Karpas-422 (cell line): ENCODE results near the gene NABP2. TPM values are rescaled to one million over a fixed set of nuclear protein-coding genes. Genes with fewer than 3 reads are reported as not detected.

Experiments
- DNase-seq: peaks from one replicate; pipeline ENCODE4 v3.0.0-alpha.2; 2015
- H2AFZ ChIP-seq: fragments of 200-600 bp; sonication (generic); 2 replicates; pipeline ENCODE4 v1.6.1; 2014; ENCODE audit warnings: antibody characterized with exemption, low read length, mixed read lengths
- H3K27ac ChIP-seq: fragments of 200-600 bp; sonication (generic); 2 replicates; pipeline ENCODE4 v1.5.1; 2014; ENCODE audit warnings: mild to moderate bottlenecking, low read length, moderate library complexity
- H3K27me3 ChIP-seq: fragments of 200-600 bp; sonication (generic); 2 replicates; pipeline ENCODE4 v1.6.1; 2014; ENCODE audit warnings: low read length, mixed read lengths
- H3K36me3 ChIP-seq: fragments of 200-600 bp; sonication (generic); 2 replicates; pipeline ENCODE4 v1.6.1; 2014; ENCODE audit warnings: low read length, mixed read lengths; ENCODE audit not compliant: insufficient read depth
- H3K4me1 ChIP-seq: fragments of 200-600 bp; sonication (generic); 2 replicates; pipeline ENCODE4 v1.6.1; 2014; ENCODE audit warnings: mild to moderate bottlenecking, low read length, mixed read lengths
- H3K4me2 ChIP-seq: fragments of 200-600 bp; sonication (generic); 2 replicates; pipeline ENCODE4 v1.6.1; 2014; ENCODE audit warnings: low read length, low read depth, mild to moderate bottlenecking; ENCODE audit not compliant: poor library complexity, severe bottlenecking
- H3K4me3 ChIP-seq: fragments of 200-600 bp; sonication (generic); 2 replicates; pipeline ENCODE4 v1.5.1; 2014; ENCODE audit warnings: mild to moderate bottlenecking, antibody characterized with exemption, low read length, mixed read lengths
- H3K79me2 ChIP-seq: fragments of 200-600 bp; sonication (generic); 2 replicates; pipeline ENCODE4 v1.6.1; 2014; ENCODE audit warnings: mild to moderate bottlenecking, low read length, mixed read lengths
- H3K9ac ChIP-seq: fragments of 200-600 bp; sonication (generic); 2 replicates; pipeline ENCODE4 v1.6.0; 2014; ENCODE audit warnings: low read length
- H3K9me2 ChIP-seq: fragments of 200-600 bp; sonication (generic), shearing (Covaris generic); replicated peaks from 2 replicates; pipeline ENCODE4 v1.6.0; 2014; ENCODE audit warnings: mild to moderate bottlenecking, low read length, moderate library complexity; ENCODE audit not compliant: insufficient read depth
- H3K9me3 ChIP-seq: fragments of 300-700, 200-600 bp; sonication (generic); 2 replicates; pipeline ENCODE4 v1.6.1; 2014; ENCODE audit warnings: low read length, mixed read lengths
- H4K20me1 ChIP-seq: fragments of 200-600 bp; sonication (generic); 2 replicates; pipeline ENCODE4 v1.6.1; 2014; ENCODE audit warnings: mild to moderate bottlenecking, antibody characterized with exemption, low read length, low read depth; ENCODE audit not compliant: insufficient read depth
- total RNA-seq: library from RNA; depleted of rRNA; stranded (reverse); fragments of >200 nt; shearing (Covaris generic); gene quantifications from 2 replicates; pipeline ENCODE4 v1.2.3, GENCODE V29; 2014; ENCODE audit warnings: low replicate concordance

The NABP2 gene
- total RNA-seq, 1 experiment from 2014 or later, result 45.6 TPM

- Histone ChIP-seq H3K36me3 (peaks cover 4% of the 10 kb centered on the region; the same call in 1 of the 2 replicates), H3K79me2 (peaks cover 56% of the 10 kb centered on the region), H3K4me3 (peak overlapping the region; percentile 91), H3K4me1 (peaks cover 37% of the 10 kb centered on the region), H3K27ac (peak overlapping the region; percentile 86), H3K27me3 (no peaks in the 10 kb centered on the region), H3K9me2 (no peaks in the 10 kb centered on the region), H2AFZ (no peak overlapping the region), H3K4me2 (peak overlapping the region; percentile 95), H3K9me3 (no peaks in the 10 kb centered on the region), H4K20me1 (no peaks in the 10 kb centered on the region), H3K9ac (peak overlapping the region; percentile 86)
- peak; percentile 68 for DNase-seq
Measured at GRCh38 chr12:56220611-56221231, 3.4 kb upstream of the NABP2 start.

GRCh38 chr12:56221232-56221756 lies 2.8 kb upstream of the NABP2 start:
- H3K4me2 ChIP-seq, result peak overlapping the region; percentile 95
- peaks cover 52% of the 10 kb centered on the region for H3K79me2 ChIP-seq
- no peak for DNase-seq
- no peaks in the 10 kb centered on the region for H4K20me1 ChIP-seq
- H3K9me3 ChIP-seq, result no peaks in the 10 kb centered on the region
- peak overlapping the region; percentile 90 for H2AFZ ChIP-seq
- no peaks in the 10 kb centered on the region for H3K9me2 ChIP-seq
- no peaks in the 10 kb centered on the region for H3K27me3 ChIP-seq
- H3K9ac ChIP-seq, result peak overlapping the region; percentile 86
- H3K27ac ChIP-seq, result peak overlapping the region; percentile 86
- peak overlapping the region; percentile 91 for H3K4me3 ChIP-seq
- peaks cover 37% of the 10 kb centered on the region for H3K4me1 ChIP-seq
- peaks cover 4% of the 10 kb centered on the region; the same call in 1 of the 2 replicates for H3K36me3 ChIP-seq

GRCh38 chr12:56221757-56222530 lies 2.2 kb upstream of the NABP2 start, which contains the start of gene RNF41:
Gene RNF41 (minus strand): TSS chr12:56221922. CDS start chr12:56214047, 7,875 bp downstream.
- Histone ChIP-seq H3K9me2 (no peaks in the 10 kb centered on the region), H3K4me2 (peak within 1 kb of the TSS; percentile 95), H3K27me3 (no peaks in the 10 kb centered on the region), H3K27ac (peak within 1 kb of the TSS; percentile 86), H3K4me1 (peaks cover 37% of the 10 kb centered on the region), H3K4me3 (peak within 1 kb of the TSS; percentile 91), H4K20me1 (no peaks in the 10 kb centered on the region), H3K36me3 (0 out of 2 replicates have a peak, but pooled peaks cover 3% of the 10 kb centered on the region), H3K9me3 (no peaks in the 10 kb centered on the region), H3K79me2 (peaks cover 49% of the 10 kb centered on the region), H2AFZ (peak within 1 kb of the TSS; percentile 90), H3K9ac (peak within 1 kb of the TSS; percentile 86)
- DNase-seq, result peak; percentile 98

GRCh38 chr12:56222531-56222895 lies 1.6 kb upstream of the NABP2 start:
- Histone ChIP-seq H3K4me1 (peaks cover 37% of the 10 kb centered on the region), H3K79me2 (peaks cover 46% of the 10 kb centered on the region), H4K20me1 (no peaks in the 10 kb centered on the region), H3K4me3 (peak overlapping the region; percentile 91), H3K4me2 (peak overlapping the region; percentile 95), H3K36me3 (0 out of 2 replicates have a peak, but pooled peaks cover 3% of the 10 kb centered on the region), H3K27ac (peak overlapping the region; percentile 86), H3K27me3 (no peaks in the 10 kb centered on the region), H3K9me3 (no peaks in the 10 kb centered on the region), H3K9me2 (no peaks in the 10 kb centered on the region), H2AFZ (no peak overlapping the region), H3K9ac (peak overlapping the region; percentile 86)
- DNase-seq, result no peak

- Histone ChIP-seq H3K27ac (peak overlapping the region; percentile 32), H3K9me3 (no peaks in the 10 kb centered on the region), H3K4me2 (peak overlapping the region; percentile 95), H3K27me3 (no peaks in the 10 kb centered on the region), H3K4me3 (peak overlapping the region; percentile 93), H3K4me1 (peaks cover 37% of the 10 kb centered on the region), H2AFZ (peak overlapping the region; percentile 47), H3K79me2 (peaks cover 41% of the 10 kb centered on the region), H3K9me2 (no peaks in the 10 kb centered on the region), H4K20me1 (no peaks in the 10 kb centered on the region), H3K36me3 (0 out of 2 replicates have a peak, but pooled peaks cover 3% of the 10 kb centered on the region), H3K9ac (peak overlapping the region; percentile 69)
- no peak for DNase-seq
Measured at GRCh38 chr12:56223571-56224101, 506 bp upstream of the NABP2 start.

- H3K27me3 ChIP-seq, result no peaks in the 10 kb centered on the region
- no peaks in the 10 kb centered on the region for H3K9me2 ChIP-seq
- H3K27ac ChIP-seq, result no peak overlapping the region
- DNase-seq, result no peak
- H3K9ac ChIP-seq, result peak overlapping the region; percentile 91
- H3K79me2 ChIP-seq, result peaks cover 34% of the 10 kb centered on the region
- H2AFZ ChIP-seq, result no peak overlapping the region
- H3K4me1 ChIP-seq, result peaks cover 37% of the 10 kb centered on the region
- H3K4me3 ChIP-seq, result peak overlapping the region; percentile 93
- H4K20me1 ChIP-seq, result no peaks in the 10 kb centered on the region
- no peaks in the 10 kb centered on the region for H3K9me3 ChIP-seq
- H3K4me2 ChIP-seq, result peak overlapping the region; percentile 95
- 0 out of 2 replicates have a peak, but pooled peaks cover 3% of the 10 kb centered on the region for H3K36me3 ChIP-seq
Measured at GRCh38 chr12:56224954-56225353, 812 bp downstream of the NABP2 start.

- no peak overlapping the region for H3K27ac ChIP-seq
- H3K79me2 ChIP-seq, result peaks cover 11% of the 10 kb centered on the region
- H3K4me3 ChIP-seq, result no peak overlapping the region
- peak; percentile 29 for DNase-seq
- no peak overlapping the region for H3K9ac ChIP-seq
- no peaks in the 10 kb centered on the region for H3K9me2 ChIP-seq
- H3K4me1 ChIP-seq, result peaks cover 10% of the 10 kb centered on the region
- no peaks in the 10 kb centered on the region for H3K27me3 ChIP-seq
- no peak overlapping the region for H3K4me2 ChIP-seq
- H2AFZ ChIP-seq, result no peak overlapping the region
- no peaks in the 10 kb centered on the region for H3K9me3 ChIP-seq
- no peaks in the 10 kb centered on the region for H4K20me1 ChIP-seq
- H3K36me3 ChIP-seq, result 0 out of 2 replicates have a peak, but pooled peaks cover 3% of the 10 kb centered on the region
Measured at GRCh38 chr12:56229082-56229481, 4.9 kb downstream of the NABP2 start.
